Measurements from ENCODE around the gene AKNA.

GRCh38 chr9:114386361-114386885, 1.4 kb downstream of the AKNA start:
- no peak for TF ChIP-seq POLR2A (IDR thresholded peaks at IDR 0.05; ENCODE audit: low read depth)
- no peak for TF ChIP-seq CTCF (IDR thresholded peaks at IDR 0.05)
- no peak for TF ChIP-seq EP300 (IDR thresholded peaks at IDR 0.05)
